ENCODE results near the gene SERPINC1.

The SERPINC1 gene

GRCh38 chr1:173856014-173856413 is 61.1 kb downstream of the SERPINC1 start:
- TF ChIP-seq ZNF274 (IDR thresholded peaks at IDR 0.05; ENCODE audit: low read depth, low read length) (no peak), SUZ12 (IDR thresholded peaks at IDR 0.05; ENCODE audit: extremely low read depth, insufficient read depth, insufficient read length) (no peak), YY1 (IDR thresholded peaks at IDR 0.05; ENCODE audit: insufficient read depth, insufficient read length) (no peak)
- no peaks in the 10 kb centered on the region for H3K9me3 ChIP-seq (ENCODE audit: insufficient read depth, low read length)
- no peak for DNase-seq (ENCODE audit: low read depth, low spot score)
- H3K4me1 ChIP-seq (ENCODE audit: insufficient read depth, insufficient read length) = peaks cover 4% of the 10 kb centered on the region
- H3K36me3 ChIP-seq (ENCODE audit: insufficient read depth, insufficient read length, low read length) = peaks cover 88% of the 10 kb centered on the region
- H3K9ac ChIP-seq (ENCODE audit: insufficient read length, low read depth) = no peak overlapping the region
- no peak overlapping the region for H3K4me3 ChIP-seq (ENCODE audit: insufficient read length, low read depth)
- H3K27me3 ChIP-seq (ENCODE audit: insufficient read depth, insufficient read length) = no peaks in the 10 kb centered on the region
